ENCODE measurements around the gene ROBO1.

Gene ROBO1

GRCh38 chr3:78570496-78570895, 1197.3 kb downstream of the ROBO1 start:
- Histone ChIP-seq H3K27me3 (ENCODE audit: insufficient read depth, low read length, poor library complexity) (no peaks in the 10 kb centered on the region), H3K4me3 (ENCODE audit: low read depth in 1 of 2, low read length in 2 of 2) (no peak overlapping the region), H3K36me3 (ENCODE audit: insufficient read depth, low read length) (no peaks in the 10 kb centered on the region), H3K4me2 (ENCODE audit: insufficient read depth, low read length) (no peak overlapping the region), H3K4me1 (ENCODE audit: insufficient read depth, low read length) (no peaks in the 10 kb centered on the region), H3K9me3 (ENCODE audit: insufficient read depth, low read length, severe bottlenecking) (no peaks in the 10 kb centered on the region), H3K79me2 (ENCODE audit: insufficient read depth, low read length) (no peaks in the 10 kb centered on the region), H2AFZ (ENCODE audit: low read depth, low read length) (no peak overlapping the region), H3K27ac (ENCODE audit: low read length) (no peak overlapping the region), H4K20me1 (ENCODE audit: insufficient read depth, low read length) (no peaks in the 10 kb centered on the region), H3K9ac (ENCODE audit: low read depth, low read length) (no peak overlapping the region)
- no peak for ATAC-seq (ENCODE audit: insufficient read depth, low read depth)
- TF ChIP-seq CTCF (IDR thresholded peaks at IDR 0.05; ENCODE audit: borderline replicate concordance, extremely low read depth, low read length, poor library complexity, severe bottlenecking) (no peak), EZH2 (IDR thresholded peaks at IDR 0.05; ENCODE audit: borderline replicate concordance, low read depth, low read length, severe bottlenecking) (no peak)
- DNase-seq: no peak

GRCh38 chr3:78569804-78570203, 1198.0 kb downstream of the ROBO1 start:
- H3K9ac ChIP-seq (ENCODE audit: low read depth, low read length): no peak overlapping the region
- TF ChIP-seq EZH2 (IDR thresholded peaks at IDR 0.05; ENCODE audit: borderline replicate concordance, low read depth, low read length, severe bottlenecking) (no peak), CTCF (IDR thresholded peaks at IDR 0.05; ENCODE audit: borderline replicate concordance, extremely low read depth, low read length, poor library complexity, severe bottlenecking) (no peak)
- ATAC-seq (ENCODE audit: insufficient read depth, low read depth): no peak
- DNase-seq: no peak
- H3K79me2 ChIP-seq (ENCODE audit: insufficient read depth, low read length): no peaks in the 10 kb centered on the region
- H3K4me2 ChIP-seq (ENCODE audit: insufficient read depth, low read length): no peak overlapping the region
- no peaks in the 10 kb centered on the region for H4K20me1 ChIP-seq (ENCODE audit: insufficient read depth, low read length)
- H3K4me3 ChIP-seq (ENCODE audit: low read depth in 1 of 2, low read length in 2 of 2): no peak overlapping the region
- H3K27ac ChIP-seq (ENCODE audit: low read length): no peak overlapping the region
- no peaks in the 10 kb centered on the region for H3K27me3 ChIP-seq (ENCODE audit: insufficient read depth, low read length, poor library complexity)
- H3K4me1 ChIP-seq (ENCODE audit: insufficient read depth, low read length): no peaks in the 10 kb centered on the region
- no peaks in the 10 kb centered on the region for H3K9me3 ChIP-seq (ENCODE audit: insufficient read depth, low read length, severe bottlenecking)
- H2AFZ ChIP-seq (ENCODE audit: low read depth, low read length): no peak overlapping the region
- H3K36me3 ChIP-seq (ENCODE audit: insufficient read depth, low read length): no peaks in the 10 kb centered on the region

GRCh38 chr3:78565712-78566111, 1202.1 kb downstream of the ROBO1 start:
- Histone ChIP-seq H3K36me3 (ENCODE audit: insufficient read depth, low read length) (no peaks in the 10 kb centered on the region), H3K4me2 (ENCODE audit: insufficient read depth, low read length) (no peak overlapping the region), H3K27ac (ENCODE audit: low read length) (no peak overlapping the region), H4K20me1 (ENCODE audit: insufficient read depth, low read length) (no peaks in the 10 kb centered on the region), H2AFZ (ENCODE audit: low read depth, low read length) (no peak overlapping the region), H3K79me2 (ENCODE audit: insufficient read depth, low read length) (no peaks in the 10 kb centered on the region), H3K4me1 (ENCODE audit: insufficient read depth, low read length) (no peaks in the 10 kb centered on the region), H3K9ac (ENCODE audit: low read depth, low read length) (no peak overlapping the region), H3K4me3 (ENCODE audit: low read depth in 1 of 2, low read length in 2 of 2) (no peak overlapping the region), H3K9me3 (ENCODE audit: insufficient read depth, low read length, severe bottlenecking) (no peaks in the 10 kb centered on the region), H3K27me3 (ENCODE audit: insufficient read depth, low read length, poor library complexity) (no peaks in the 10 kb centered on the region)
- TF ChIP-seq CTCF (IDR thresholded peaks at IDR 0.05; ENCODE audit: borderline replicate concordance, extremely low read depth, low read length, poor library complexity, severe bottlenecking) (no peak), EZH2 (IDR thresholded peaks at IDR 0.05; ENCODE audit: borderline replicate concordance, low read depth, low read length, severe bottlenecking) (no peak)
- no peak for DNase-seq
- ATAC-seq (ENCODE audit: insufficient read depth, low read depth): no peak

- ATAC-seq (ENCODE audit: insufficient read depth, low read depth): no peak
- no peaks in the 10 kb centered on the region for H3K9me3 ChIP-seq (ENCODE audit: insufficient read depth, low read length, severe bottlenecking)
- TF ChIP-seq CTCF (IDR thresholded peaks at IDR 0.05; ENCODE audit: borderline replicate concordance, extremely low read depth, low read length, poor library complexity, severe bottlenecking) (no peak), EZH2 (IDR thresholded peaks at IDR 0.05; ENCODE audit: borderline replicate concordance, low read depth, low read length, severe bottlenecking) (no peak)
- H3K4me2 ChIP-seq (ENCODE audit: insufficient read depth, low read length): no peak overlapping the region
- no peaks in the 10 kb centered on the region for H3K36me3 ChIP-seq (ENCODE audit: insufficient read depth, low read length)
- no peaks in the 10 kb centered on the region for H3K79me2 ChIP-seq (ENCODE audit: insufficient read depth, low read length)
- no peak overlapping the region for H3K27ac ChIP-seq (ENCODE audit: low read length)
- no peak overlapping the region for H3K9ac ChIP-seq (ENCODE audit: low read depth, low read length)
- no peak overlapping the region for H3K4me3 ChIP-seq (ENCODE audit: low read depth in 1 of 2, low read length in 2 of 2)
- DNase-seq: no peak
- H3K27me3 ChIP-seq (ENCODE audit: insufficient read depth, low read length, poor library complexity): no peaks in the 10 kb centered on the region
- H3K4me1 ChIP-seq (ENCODE audit: insufficient read depth, low read length): no peaks in the 10 kb centered on the region
- H2AFZ ChIP-seq (ENCODE audit: low read depth, low read length): no peak overlapping the region
- H4K20me1 ChIP-seq (ENCODE audit: insufficient read depth, low read length): no peaks in the 10 kb centered on the region
Measured at GRCh38 chr3:78562328-78562727, 1205.5 kb downstream of the ROBO1 start.
